Transverse colon (tissue), 4 donors: ENCODE data around the gene MBOAT7. TPM values are rescaled to one million over a fixed set of nuclear protein-coding genes. Genes with fewer than 3 reads are reported as not detected.

Experiments
- DNase-seq: peaks from one replicate; pipeline ENCODE4 v3.0.0-alpha.2; 2019
- H3K27ac ChIP-seq, 4 donors: fragments of 200-600 bp; sonication (generic); 2 replicates each; pipeline ENCODE4 v1.5.1; 2016 to 2018; ENCODE audit warnings: inconsistent platforms in 4 of 4
- H3K27me3 ChIP-seq: fragments of 200-600 bp; sonication (generic); 2 replicates; pipeline ENCODE4 v1.5.1; 2017; ENCODE audit warnings: inconsistent platforms
- H3K36me3 ChIP-seq, 4 donors: fragments of 200-600 bp; sonication (generic); 2 replicates each; pipeline ENCODE4 v1.5.1; 2017 to 2019; ENCODE audit warnings: inconsistent platforms in 4 of 4
- H3K4me1 ChIP-seq, 4 donors: fragments of 200-600 bp; sonication (generic); 2 replicates each; pipeline ENCODE4 v1.5.1; 2017 to 2020; ENCODE audit warnings: inconsistent platforms in 4 of 4
- H3K4me3 ChIP-seq, 4 donors: fragments of 200-600 bp; sonication (generic); 1 replicate in 1 of 4; 2 replicates in 3 of 4; pipeline versions ENCODE4 v1.5.1 to v1.6.1; 2017 to 2019; ENCODE audit warnings: inconsistent platforms in 4 of 4
- H3K9me3 ChIP-seq, 2 donors: fragments of 200-600 bp; sonication (generic); 2 replicates each; pipeline ENCODE4 v1.5.1; 2017 to 2019; ENCODE audit warnings: inconsistent platforms in 2 of 2
- CTCF ChIP-seq, 5 experiments: fragments of 200-600 bp in 3 of 5; fragments of 450-650 bp in 2 of 5; sonication (generic) in 3 of 5; IDR thresholded peaks; 1 replicate in 2 of 5; 2 replicates in 3 of 5; pipeline ENCODE4 v1.5.1; 2016 to 2017; ENCODE audit warnings: antibody characterized with exemption in 5 of 5, inconsistent platforms in 3 of 5, mild to moderate bottlenecking in 2 of 5, moderate library complexity in 1 of 5
- EP300 ChIP-seq: sonication (generic); formaldehyde crosslinking; IDR thresholded peaks from one replicate; pipeline ENCODE4 v1.6.1; 2017; ENCODE audit warnings: antibody characterized with exemption, low read depth
- POLR2A ChIP-seq: fragments of 450-650 bp; IDR thresholded peaks from one replicate; pipeline ENCODE4 v1.6.1; 2016; ENCODE audit warnings: antibody characterized with exemption, mild to moderate bottlenecking, moderate library complexity
- POLR2AphosphoS5 ChIP-seq, 3 donors: sonication (generic); formaldehyde crosslinking; IDR thresholded peaks; one replicate each; pipeline ENCODE4 v1.6.1; 2016; ENCODE audit warnings: antibody characterized with exemption in 3 of 3
- WGBS, 2 donors: methylation state at CpG; one replicate each; pipeline ENCODE4 v1.1.5; 2018; ENCODE audit warnings: low coverage in 1 of 2; 5-methylcytosine and 5-hydroxymethylcytosine counted together
- in situ Hi-C, 4 donors: fragments of 200-750 bp; cut with MboI; loops; one replicate each; pipeline versions ENCODE4 v1.15.0 to v1.15.1; 2017; ENCODE audit warnings: low sequenced_read_pairs in 3 of 4, low pct_ligation_motif_present in 1 of 4, low pct_unique_long_range_greater_than_20kb in 1 of 4
- intact Hi-C: fragments of 100-400 bp; cut with DNase I; formaldehyde crosslinking; loops from one replicate; pipeline ENCODE4 v1.15.1; 2023; ENCODE audit warnings: low total_unique reads
- total RNA-seq, 4 donors: library from RNA; depleted of rRNA; stranded (reverse); fragments of >200 nt; gene quantifications; one replicate each; pipeline ENCODE4 v1.1.0, GENCODE V29; 2016

MBOAT7 gene
- total RNA-seq, 4 donors from 2014 or later, result 180 to 249 (median 218) TPM

GRCh38 chr19:54169149-54169740 lies 20.1 kb downstream of the MBOAT7 start:
- Histone ChIP-seq H3K36me3 (no peaks in the 10 kb centered on the region), H3K27ac (no peak overlapping the region), H3K4me1 (peaks cover 5 to 23% (median 15%) of the 10 kb centered on the region in 4 donors), H3K4me3 (no peak overlapping the region), H3K9me3 (no peaks in the 10 kb centered on the region), H3K27me3 (peaks cover 7% of the 10 kb centered on the region)
- intact Hi-C loops, result loop anchor here (5.0 kb wide), 1 partner anchor 63 kb away; no protein-coding TSS in a partner anchor
- no peak for DNase-seq
- TF ChIP-seq POLR2AphosphoS5 (IDR thresholded peaks at IDR 0.05), result no peak
- no peak for TF ChIP-seq EP300
- no peak for TF ChIP-seq CTCF (IDR thresholded peaks at IDR 0.05)
- no peak for TF ChIP-seq POLR2A
- in situ Hi-C loops, result loop anchor here in 1 of 4 donors (10.0 kb wide), 1 partner anchor 66 kb away; no protein-coding TSS in a partner anchor
- 89 to 100% methylated on average over 1 to 21 of the region's 21 CpGs for WGBS, 2 donors

GRCh38 chr19:54168174-54168917 lies 21.0 kb downstream of the MBOAT7 start:
- H3K4me3 ChIP-seq, result no peak overlapping the region
- intact Hi-C loops, result loop anchor here (5.0 kb wide), 1 partner anchor 64 kb away; no protein-coding TSS in a partner anchor
- peaks cover 5 to 30% (median 16%) of the 10 kb centered on the region in 4 donors for H3K4me1 ChIP-seq
- 30% methylated on average over 25 of the region's 25 CpGs; no CpG with 5 or more reads in 1 of the 2 donors for WGBS, 2 donors
- H3K27ac ChIP-seq, result peak overlapping the region in 1 of 4 donors; percentile 33
- in situ Hi-C loops, result loop anchor here in 1 of 4 donors (10.0 kb wide), 1 partner anchor 66 kb away; no protein-coding TSS in a partner anchor
- peaks cover 7% of the 10 kb centered on the region for H3K27me3 ChIP-seq
- H3K9me3 ChIP-seq, result no peaks in the 10 kb centered on the region
- DNase-seq, result peak; percentile 96
- H3K36me3 ChIP-seq, result no peaks in the 10 kb centered on the region
- TF ChIP-seq EP300 (no peak), POLR2AphosphoS5 (IDR thresholded peaks at IDR 0.05) (peak in 1 of 3 donors; percentile 33), POLR2A (no peak), CTCF (IDR thresholded peaks at IDR 0.05) (peak; percentile 75 to 98 (median 91))

- no peak for DNase-seq
- WGBS, 2 donors, result 81 to 90% methylated on average over 4 to 25 of the region's 25 CpGs
- Histone ChIP-seq H3K4me1 (peaks cover 25 to 58% (median 40%) of the 10 kb centered on the region in 4 donors), H3K27ac (peak overlapping the region in 3 of 4 donors; percentile 28 to 48 (median 46)), H3K9me3 (no peaks in the 10 kb centered on the region), H3K36me3 (no peaks in the 10 kb centered on the region), H3K4me3 (no peak overlapping the region), H3K27me3 (peaks cover 4% of the 10 kb centered on the region)
- in situ Hi-C loops (loop anchor here in 1 of 4 donors (10.0 kb wide), 1 partner anchor 70 kb away; no protein-coding TSS in a partner anchor), intact Hi-C loops (loop anchor here (5.0 kb wide), 1 partner anchor 67 kb away; no protein-coding TSS in a partner anchor)
- TF ChIP-seq EP300 (no peak), POLR2AphosphoS5 (IDR thresholded peaks at IDR 0.05) (no peak), POLR2A (no peak), CTCF (IDR thresholded peaks at IDR 0.05) (no peak)
Measured at GRCh38 chr19:54165222-54165621, 24.2 kb downstream of the MBOAT7 start.
